GM23338 (cell line): Measurements from ENCODE around the gene CDK3. TPM values are rescaled to one million over a fixed set of nuclear protein-coding genes. Genes with fewer than 3 reads are reported as not detected.

Experiments
- ATAC-seq: fragments of 200-7000 bp; cut with Tn5 transposase; 3 replicates; pipeline ENCODE4 v1.9.1; 2020
- DNase-seq: peaks from one replicate; pipeline ENCODE4 v3.0.0-alpha.2; 2015; ENCODE audit warnings: low spot score
- H2AFZ ChIP-seq: fragments of 200-600 bp; sonication (generic); 2 replicates; pipeline ENCODE4 v1.8.0; 2016; ENCODE audit warnings: antibody characterized with exemption, mild to moderate bottlenecking, moderate library complexity
- H3F3A ChIP-seq: fragments of 200-600 bp; sonication (generic); replicated peaks from 2 replicates; pipeline ENCODE4 v1.8.0; 2017; ENCODE audit warnings: antibody characterized with exemption, mixed run types, low read depth
- H3K27ac ChIP-seq: fragments of 200-600 bp; sonication (generic); 2 replicates; pipeline ENCODE4 v1.6.1; 2016; ENCODE audit warnings: low read depth
- H3K27me3 ChIP-seq: fragments of 200-600 bp; sonication (generic); 2 replicates; pipeline ENCODE4 v1.8.0; 2016; ENCODE audit warnings: mild to moderate bottlenecking, mixed run types, moderate library complexity; ENCODE audit not compliant: insufficient read depth
- H3K36me3 ChIP-seq: fragments of 200-600 bp; sonication (generic); 2 replicates; pipeline ENCODE4 v1.8.0; 2016; ENCODE audit warnings: mild to moderate bottlenecking; ENCODE audit not compliant: insufficient read depth
- H3K4me1 ChIP-seq: fragments of 200-600 bp; sonication (generic); 2 replicates; pipeline ENCODE4 v1.8.0; 2016; ENCODE audit warnings: mild to moderate bottlenecking, moderate library complexity; ENCODE audit not compliant: insufficient read depth
- H3K4me2 ChIP-seq: fragments of 200-600 bp; sonication (generic); 2 replicates; pipeline ENCODE4 v1.7.1; 2017; ENCODE audit warnings: mixed run types
- H3K4me3 ChIP-seq: fragments of 200-600 bp; sonication (generic); 2 replicates; pipeline ENCODE4 v1.6.1; 2016; ENCODE audit warnings: mixed run types
- H3K79me2 ChIP-seq: fragments of 200-600 bp; sonication (generic); replicated peaks from 2 replicates; pipeline ENCODE4 v1.8.0; 2017; ENCODE audit warnings: mild to moderate bottlenecking; ENCODE audit not compliant: insufficient read depth
- H3K9me2 ChIP-seq: fragments of 200-600 bp; sonication (generic); 2 replicates; pipeline ENCODE4 v1.8.0; 2017; ENCODE audit not compliant: insufficient read depth
- H4K20me1 ChIP-seq: fragments of 200-600 bp; sonication (generic); replicated peaks from 2 replicates; pipeline ENCODE4 v1.8.0; 2017; ENCODE audit warnings: mild to moderate bottlenecking; ENCODE audit not compliant: insufficient read depth
- H3K27ac Mint-ChIP-seq: 2 replicates; pipeline ENCODE4 v1.8.0; 2020; ENCODE audit warnings: inconsistent platforms, mild to moderate bottlenecking, moderate library complexity, mixed read lengths
- H3K27me3 Mint-ChIP-seq: 3 replicates; pipeline ENCODE4 v1.8.0; 2022; ENCODE audit warnings: low read depth, mild to moderate bottlenecking, moderate library complexity, mixed read lengths, inconsistent platforms; ENCODE audit not compliant: insufficient read depth, poor library complexity
- H3K36me3 Mint-ChIP-seq: 3 replicates; pipeline ENCODE4 v1.8.0; 2021; ENCODE audit warnings: low read depth, mild to moderate bottlenecking, inconsistent platforms, moderate library complexity, mixed read lengths
- H3K4me1 Mint-ChIP-seq: 3 replicates; pipeline ENCODE4 v1.8.0; 2020; ENCODE audit warnings: mild to moderate bottlenecking, inconsistent platforms, mixed read lengths
- H3K4me3 Mint-ChIP-seq: 3 replicates; pipeline ENCODE4 v1.8.0; 2021; ENCODE audit warnings: moderate library complexity, mild to moderate bottlenecking, inconsistent platforms, mixed read lengths
- H3K9me3 Mint-ChIP-seq: 3 replicates; pipeline ENCODE4 v1.8.0; 2020; ENCODE audit warnings: moderate library complexity, mild to moderate bottlenecking, inconsistent platforms, mixed read lengths
- CREB1 ChIP-seq: fragments of 250-450 bp; sonication (Bioruptor Pico); IDR thresholded peaks from 2 replicates; pipeline ENCODE4 v1.5.0; 2020; ENCODE audit warnings: low read depth, mild to moderate bottlenecking, moderate library complexity
- CTCF ChIP-seq, 2 experiments: fragments of 200-600 bp in 1 of 2; sonication (generic) in 1 of 2; conservative IDR thresholded peaks; 2 replicates each; pipeline versions ENCODE4 v1.5.1 to v1.6.1; 2016 to 2017; ENCODE audit warnings: antibody characterized with exemption in 2 of 2, low read depth in 2 of 2, mild to moderate bottlenecking in 2 of 2, moderate library complexity in 1 of 2
- EZH2phosphoT487 ChIP-seq: fragments of 200-600 bp; sonication (generic); IDR thresholded peaks from one replicate; pipeline ENCODE4 v1.8.1; 2018; ENCODE audit warnings: antibody characterized with exemption; ENCODE audit not compliant: unreplicated experiment
- JUNB ChIP-seq: IDR thresholded peaks from one replicate; pipeline ENCODE4 v1.6.1; 2016; ENCODE audit warnings: antibody characterized with exemption; ENCODE audit not compliant: unreplicated experiment
- NANOG ChIP-seq: IDR thresholded peaks from 2 replicates; pipeline ENCODE4 v1.6.1; 2016; ENCODE audit warnings: antibody characterized with exemption, borderline replicate concordance
- POLR2AphosphoS5 ChIP-seq: IDR thresholded peaks from 2 replicates; pipeline ENCODE4 v1.6.1; 2016; ENCODE audit warnings: antibody characterized with exemption, low read depth
- STAT1 ChIP-seq: IDR thresholded peaks from one replicate; pipeline ENCODE4 v1.6.1; 2016; ENCODE audit warnings: antibody characterized with exemption; ENCODE audit not compliant: unreplicated experiment
- ZNF114 ChIP-seq: fragments of 250-450 bp; sonication (Bioruptor Pico); IDR thresholded peaks from 2 replicates; pipeline ENCODE4 v1.5.0; 2020; ENCODE audit warnings: mild to moderate bottlenecking, moderate library complexity
- ZNF331 ChIP-seq: fragments of 250-450 bp; sonication (Bioruptor Pico); IDR thresholded peaks from 2 replicates; pipeline ENCODE4 v1.5.0; 2020; ENCODE audit warnings: low read depth, mild to moderate bottlenecking, moderate library complexity
- polyA plus RNA-seq: library from polyadenylated mRNA; unstranded; fragments of >200 nt; fragmentation: Nextera tagmentation; extraction: Ambion mirVana; gene quantifications from 2 replicates; pipeline ENCODE4 v1.2.1, GENCODE V29; 2016
- total RNA-seq: library from RNA; depleted of rRNA; stranded (reverse); fragments of >200 nt; shearing (Covaris generic); gene quantifications from 2 replicates; pipeline ENCODE4 v1.2.3, GENCODE V29; 2014

CDK3 gene
- total and polyA plus RNA-seq, 2 experiments from 2014 or later: 7.9 to 10.2 TPM

GRCh38 chr17:76034428-76035350, 34.0 kb downstream of the CDK3 start (continued):
- no peak for TF ChIP-seq CREB1
- TF ChIP-seq EZH2phosphoT487: no peak
- no peak for TF ChIP-seq CTCF (conservative IDR thresholded peaks at IDR 0.05; ENCODE audit: low read depth in 2 of 2)
- no peak for TF ChIP-seq ZNF114 (CRISPR knock-in tag)
- TF ChIP-seq JUNB: no peak
- TF ChIP-seq ZNF331 (CRISPR knock-in tag): no peak
- TF ChIP-seq STAT1: no peak

GRCh38 chr17:76036497-76037261, 36.0 kb downstream of the CDK3 start:
- TF ChIP-seq POLR2AphosphoS5 (no peak), NANOG (no peak)
- peak; percentile 74 for DNase-seq
- H3K27ac Mint-ChIP-seq: peak overlapping the region; percentile 33; the same call in 1 of the 2 replicates

GRCh38 chr17:76038050-76038449, 37.4 kb downstream of the CDK3 start:
- Histone ChIP-seq H3K79me2 (no peaks in the 10 kb centered on the region), H3K9me2 (no peaks in the 10 kb centered on the region), H3K4me2 (no peak overlapping the region), H3K4me3 (no peak overlapping the region), H2AFZ (no peak overlapping the region), H3K36me3 (peaks cover 21% of the 10 kb centered on the region), H3K27me3 (no peaks in the 10 kb centered on the region), H3K4me1 (peaks cover 10% of the 10 kb centered on the region), H3K27ac (peak overlapping the region; percentile 59; the same call in 1 of the 2 replicates), H3F3A (peaks cover 13% of the 10 kb centered on the region), H4K20me1 (no peaks in the 10 kb centered on the region; the same call in none of the 2 replicates)
- peaks cover 26% of the 10 kb centered on the region for H3K4me1 Mint-ChIP-seq
- H3K36me3 Mint-ChIP-seq: peaks cover 42% of the 10 kb centered on the region
- DNase-seq (no peak), ATAC-seq (no peak)
- H3K27ac Mint-ChIP-seq: no peak overlapping the region
- H3K4me3 Mint-ChIP-seq: no peak overlapping the region
- no peaks in the 10 kb centered on the region for H3K9me3 Mint-ChIP-seq
- peak; percentile 37; the same call in 1 of the 2 replicates for TF ChIP-seq CREB1
- TF ChIP-seq EZH2phosphoT487: no peak
- peaks cover 5% of the 10 kb centered on the region for H3K27me3 Mint-ChIP-seq

More at GRCh38 chr17:76036497-76037261, 36.0 kb downstream of the CDK3 start:
- Mint-ChIP-seq H3K4me1 (peaks cover 25% of the 10 kb centered on the region), H3K4me3 (no peak overlapping the region), H3K27me3 (peaks cover 3% of the 10 kb centered on the region), H3K36me3 (peaks cover 34% of the 10 kb centered on the region), H3K9me3 (no peaks in the 10 kb centered on the region)
- Histone ChIP-seq H3K4me3 (no peak overlapping the region), H3K27ac (peak overlapping the region; percentile 59), H3K36me3 (peaks cover 21% of the 10 kb centered on the region), H3K4me2 (0 out of 2 replicates have a peak overlapping the region, but pooled peaks have one; percentile 26), H3K79me2 (no peaks in the 10 kb centered on the region), H2AFZ (no peak overlapping the region), H3F3A (peaks cover 13% of the 10 kb centered on the region), H3K4me1 (peaks cover 10% of the 10 kb centered on the region), H4K20me1 (no peaks in the 10 kb centered on the region; the same call in none of the 2 replicates), H3K9me2 (no peaks in the 10 kb centered on the region), H3K27me3 (no peaks in the 10 kb centered on the region)
- peak; percentile 63 for ATAC-seq
